K562 (cell line): ENCODE data around the gene CNP. TPM values are rescaled to one million over a fixed set of nuclear protein-coding genes. Genes with fewer than 3 reads are reported as not detected.

ENCODE experiments used
- CTCF ChIP-seq, 3 experiments: IDR thresholded peaks in 2 of 3; conservative IDR thresholded peaks in 1 of 3; 2 replicates each; pipeline ENCODE4 v1.5.1; 2011 to 2012; ENCODE audit warnings: low read length in 3 of 3, mild to moderate bottlenecking in 3 of 3, control low read depth in 2 of 3, improper control_type of control experiment in 1 of 3, inconsistent platforms in 1 of 3, low read depth in 1 of 3, mixed read lengths in 1 of 3, moderate library complexity in 1 of 3; ENCODE audit not compliant: insufficient read depth in 2 of 3
- CXXC5 ChIP-seq: fragments of 250-450 bp; sonication (Bioruptor Pico); IDR thresholded peaks from 2 replicates; pipeline ENCODE4 v1.8.0; 2022; ENCODE audit warnings: inconsistent platforms, mild to moderate bottlenecking, moderate library complexity
- ELF2 ChIP-seq: fragments of 250-450 bp; sonication (Bioruptor Pico); IDR thresholded peaks from 2 replicates; pipeline ENCODE4 v1.5.0; 2021; ENCODE audit warnings: mild to moderate bottlenecking
- EP400 ChIP-seq: fragments of 450-650 bp; IDR thresholded peaks from 2 replicates; pipeline ENCODE4 v1.6.1; 2017; ENCODE audit warnings: antibody characterized with exemption, mild to moderate bottlenecking, moderate library complexity
- GABPA ChIP-seq: fragments of 200-800 bp; sonication (Bioruptor generic); conservative IDR thresholded peaks from 2 replicates; pipeline ENCODE4 v1.6.1; 2016; ENCODE audit warnings: low read depth, missing genetic modification characterization, missing compliant biosample characterization
- HDAC1 ChIP-seq, 2 experiments: fragments of 450-650 bp; IDR thresholded peaks; 2 replicates each; pipeline ENCODE4 v1.6.1; 2016 to 2017; ENCODE audit warnings: inconsistent platforms in 1 of 2, mild to moderate bottlenecking in 1 of 2, moderate library complexity in 1 of 2
- HOXB6 ChIP-seq: fragments of 250-450 bp; sonication (Bioruptor Pico); IDR thresholded peaks from 2 replicates; pipeline ENCODE4 v1.5.1; 2022; ENCODE audit warnings: mild to moderate bottlenecking, borderline replicate concordance
- IRF2 ChIP-seq: sonication (generic); formaldehyde crosslinking; IDR thresholded peaks from 2 replicates; pipeline ENCODE4 v1.8.1; 2022; ENCODE audit warnings: mild to moderate bottlenecking, missing genetic modification reagents
- JUND ChIP-seq, 2 experiments: IDR thresholded peaks; 2 replicates in 1 of 2; 3 replicates in 1 of 2; pipeline ENCODE4 v1.6.1; 2011; ENCODE audit warnings: borderline replicate concordance in 2 of 2, low read depth in 2 of 2, low read length in 2 of 2, improper control_type of control experiment in 1 of 2, missing biosample characterization in 1 of 2, missing genetic modification characterization in 1 of 2, missing genetic modification reagents in 1 of 2
- KDM2B ChIP-seq: fragments of 250-450 bp; sonication (Bioruptor Pico); IDR thresholded peaks from 2 replicates; pipeline ENCODE4 v1.8.0; 2021; ENCODE audit warnings: mild to moderate bottlenecking, moderate library complexity
- MECOM ChIP-seq: fragments of 250-450 bp; sonication (Bioruptor Pico); IDR thresholded peaks from 2 replicates; pipeline ENCODE4 v1.8.0; 2022; ENCODE audit warnings: inconsistent platforms
- NFRKB ChIP-seq: fragments of 450-650 bp; IDR thresholded peaks from 2 replicates; pipeline ENCODE4 v1.6.1; 2016; ENCODE audit warnings: low read depth
- NFXL1 ChIP-seq: fragments of 450-650 bp; formaldehyde crosslinking; IDR thresholded peaks from 2 replicates; pipeline ENCODE4 v1.4.0; 2021; ENCODE audit warnings: mild to moderate bottlenecking
- RB1 ChIP-seq: fragments of 450-650 bp; IDR thresholded peaks from 2 replicates; pipeline ENCODE4 v1.6.1; 2017; ENCODE audit warnings: low read depth, mild to moderate bottlenecking
- SREBF1 ChIP-seq: fragments of 150-350 bp; IDR thresholded peaks from 2 replicates; pipeline ENCODE4 v1.6.1; 2014; ENCODE audit warnings: antibody characterized with exemption, low read depth, low read length, borderline replicate concordance
- YBX1 ChIP-seq: fragments of 450-650 bp; IDR thresholded peaks from 2 replicates; pipeline ENCODE4 v1.7.1; 2016; ENCODE audit warnings: mild to moderate bottlenecking
- ZNF584 ChIP-seq: fragments of 200-800 bp; sonication (Bioruptor generic); IDR thresholded peaks from 2 replicates; pipeline ENCODE4 v1.6.1; 2016; ENCODE audit warnings: low read depth, mild to moderate bottlenecking, missing genetic modification characterization, missing compliant biosample characterization
- polyA plus RNA-seq, 8 experiments: library from polyadenylated mRNA; depleted of rRNA in 4 of 8; stranded (reverse) in 5 of 8; unstranded in 3 of 8; fragments of >200 nt; fragmentation: Nextera tagmentation in 2 of 8; fragmentation: Illumina TruSeq in 1 of 8; extraction: Ambion mirVana in 2 of 8; extraction: Trizol in 1 of 8; gene quantifications; 2 replicates each; pipeline versions ENCODE4 v1.2.1 to v1.2.3, GENCODE V29; 2011 to 2014; ENCODE audit warnings: inconsistent platforms in 1 of 8, missing spikeins in 1 of 8
- total RNA-seq, 7 experiments: library from RNA; depleted of rRNA in 6 of 7; stranded (reverse); fragments of >200 nt in 6 of 7; fragmentation: Illumina TruSeq in 2 of 7; extraction: Trizol in 2 of 7; gene quantifications; 2 replicates each; pipeline versions ENCODE4 v1.2.1 to v1.2.3, GENCODE V29; 2011 to 2021; ENCODE audit warnings: low replicate concordance in 1 of 7
- TF ChIP-seq, protein P1 (sequence below), 2 experiments: IDR thresholded peaks; 2 replicates each; pipeline ENCODE4 v1.6.1; 2012; ENCODE audit warnings: improper control_type of control experiment in 2 of 2, low read depth in 2 of 2, low read length in 2 of 2, borderline replicate concordance in 1 of 2
- TF ChIP-seq, protein P2 (sequence below): fragments of 250-450 bp; sonication (Bioruptor Pico); IDR thresholded peaks from 2 replicates; pipeline ENCODE4 v1.8.0; 2022; ENCODE audit warnings: inconsistent platforms, mild to moderate bottlenecking, moderate library complexity, borderline replicate concordance
- TF ChIP-seq, protein P3 (sequence below), 2 experiments: fragments of 450-650 bp in 1 of 2; sonication (generic) in 1 of 2; formaldehyde crosslinking; conservative IDR thresholded peaks; 2 replicates each; pipeline versions ENCODE4 v1.4.0 to v1.8.1; 2020 to 2022; ENCODE audit warnings: mild to moderate bottlenecking in 1 of 2, missing genetic modification reagents in 1 of 2

CNP gene
- total and polyA plus RNA-seq, 9 of the 15 experiments (the other 6 are each of a cell fraction or from before 2014, with no cell fraction given) = 1.7 to 52.0 (median 29.1) TPM

GRCh38 chr17:41918314-41919164 is 48.1 kb upstream of the CNP start, which contains the start of gene ACLY (continued):
- TF ChIP-seq HOXB6 (CRISPR knock-in tag) (no peak), ZNF584 (CRISPR knock-in tag) (no peak), GABPA (peak; percentile 62), CXXC5 (CRISPR knock-in tag) (peak; percentile 82), IRF2 (CRISPR knock-in tag) (no peak), HDAC1 (IDR thresholded peaks at IDR 0.05) (peak in 1 of 2 experiments; percentile 69; a peak in 2 of 4 replicates), RB1 (peak; percentile 29; the same call in 1 of the 2 replicates), MECOM (CRISPR knock-in tag) (no peak), JUND (IDR thresholded peaks at IDR 0.05; ENCODE audit: borderline replicate concordance, low read depth, low read length) (peak; percentile 22; the same call in 1 of the 2 replicates), JUND (tag; IDR thresholded peaks at IDR 0.05; ENCODE audit: borderline replicate concordance, low read depth, low read length) (no peak; the same call in 2 of the 3 replicates), YBX1 (no peak), EP400 (peak; percentile 70; the same call in 1 of the 2 replicates), SREBF1 (peak; percentile 18; the same call in 1 of the 2 replicates), ELF2 (CRISPR knock-in tag) (peak; percentile 67), NFRKB (peak; percentile 38; the same call in 1 of the 2 replicates), KDM2B (CRISPR knock-in tag) (no peak), NFXL1 (no peak), CTCF (IDR thresholded peaks at IDR 0.05 in 2 of 3, conservative IDR thresholded peaks at IDR 0.05 in 1 of 3; ENCODE audit: insufficient read depth in 2 of 3, low read depth in 1 of 3, low read length in 3 of 3) (0 out of 6 replicates have a peak, but pooled peaks of 1 of the 3 experiments have one; percentile 0)
- TF ChIP-seq, protein P1, sequence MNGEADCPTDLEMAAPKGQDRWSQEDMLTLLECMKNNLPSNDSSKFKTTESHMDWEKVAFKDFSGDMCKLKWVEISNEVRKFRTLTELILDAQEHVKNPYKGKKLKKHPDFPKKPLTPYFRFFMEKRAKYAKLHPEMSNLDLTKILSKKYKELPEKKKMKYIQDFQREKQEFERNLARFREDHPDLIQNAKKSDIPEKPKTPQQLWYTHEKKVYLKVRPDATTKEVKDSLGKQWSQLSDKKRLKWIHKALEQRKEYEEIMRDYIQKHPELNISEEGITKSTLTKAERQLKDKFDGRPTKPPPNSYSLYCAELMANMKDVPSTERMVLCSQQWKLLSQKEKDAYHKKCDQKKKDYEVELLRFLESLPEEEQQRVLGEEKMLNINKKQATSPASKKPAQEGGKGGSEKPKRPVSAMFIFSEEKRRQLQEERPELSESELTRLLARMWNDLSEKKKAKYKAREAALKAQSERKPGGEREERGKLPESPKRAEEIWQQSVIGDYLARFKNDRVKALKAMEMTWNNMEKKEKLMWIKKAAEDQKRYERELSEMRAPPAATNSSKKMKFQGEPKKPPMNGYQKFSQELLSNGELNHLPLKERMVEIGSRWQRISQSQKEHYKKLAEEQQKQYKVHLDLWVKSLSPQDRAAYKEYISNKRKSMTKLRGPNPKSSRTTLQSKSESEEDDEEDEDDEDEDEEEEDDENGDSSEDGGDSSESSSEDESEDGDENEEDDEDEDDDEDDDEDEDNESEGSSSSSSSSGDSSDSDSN (IDR thresholded peaks at IDR 0.05; ENCODE audit: borderline replicate concordance in 1 of 2, low read depth in 2 of 2, low read length in 2 of 2) = no peak
- TF ChIP-seq, protein P2, sequence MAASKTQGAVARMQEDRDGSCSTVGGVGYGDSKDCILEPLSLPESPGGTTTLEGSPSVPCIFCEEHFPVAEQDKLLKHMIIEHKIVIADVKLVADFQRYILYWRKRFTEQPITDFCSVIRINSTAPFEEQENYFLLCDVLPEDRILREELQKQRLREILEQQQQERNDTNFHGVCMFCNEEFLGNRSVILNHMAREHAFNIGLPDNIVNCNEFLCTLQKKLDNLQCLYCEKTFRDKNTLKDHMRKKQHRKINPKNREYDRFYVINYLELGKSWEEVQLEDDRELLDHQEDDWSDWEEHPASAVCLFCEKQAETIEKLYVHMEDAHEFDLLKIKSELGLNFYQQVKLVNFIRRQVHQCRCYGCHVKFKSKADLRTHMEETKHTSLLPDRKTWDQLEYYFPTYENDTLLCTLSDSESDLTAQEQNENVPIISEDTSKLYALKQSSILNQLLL (CRISPR knock-in tag) = no peak
- TF ChIP-seq, protein P3, sequence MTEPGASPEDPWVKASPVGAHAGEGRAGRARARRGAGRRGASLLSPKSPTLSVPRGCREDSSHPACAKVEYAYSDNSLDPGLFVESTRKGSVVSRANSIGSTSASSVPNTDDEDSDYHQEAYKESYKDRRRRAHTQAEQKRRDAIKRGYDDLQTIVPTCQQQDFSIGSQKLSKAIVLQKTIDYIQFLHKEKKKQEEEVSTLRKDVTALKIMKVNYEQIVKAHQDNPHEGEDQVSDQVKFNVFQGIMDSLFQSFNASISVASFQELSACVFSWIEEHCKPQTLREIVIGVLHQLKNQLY (CRISPR knock-in tag; conservative IDR thresholded peaks at IDR 0.05) = no peak
